IMR-90 (cell line): ENCODE data around the gene C15orf62. TPM values are rescaled to one million over a fixed set of nuclear protein-coding genes. Genes with fewer than 3 reads are reported as not detected.

Source experiments
- ATAC-seq: fragments of 200-7000 bp; cut with Tn5 transposase; 2 replicates; pipeline ENCODE4 v1.9.1; 2020; ENCODE audit warnings: low read depth, mild to moderate bottlenecking, moderate library complexity
- BruUV-seq: library from RNA; stranded (reverse); fragments of 400-500 nt; replicated peaks from 2 replicates; lab custom pipeline; 2021; lab: Mats Ljungman, UMichigan
- CTCF ChIA-PET: fragments of 300-600 bp; formaldehyde crosslinking; extraction: SDS; loops from one replicate; lab custom pipeline; 2021; ENCODE audit warnings: antibody characterized with exemption; lab: Yijun Ruan, JAX
- POLR2A ChIA-PET: fragments of 300-600 bp; sonication (Branson Sonifier 250); formaldehyde crosslinking; loops from one replicate; lab custom pipeline; 2022; ENCODE audit warnings: antibody characterized with exemption; ENCODE audit not compliant: unreplicated experiment; lab: Charles Lee
- DNase-seq: peaks from one replicate; pipeline ENCODE4 v3.0.0; 2013
- H2AFZ ChIP-seq: replicated peaks from 2 replicates; pipeline ENCODE3; 2013; ENCODE audit warnings: low read length, mild to moderate bottlenecking; ENCODE audit not compliant: poor library complexity
- H2AK5ac ChIP-seq: 2 replicates; pipeline ENCODE4 v1.6.1; 2013; ENCODE audit warnings: low read depth, low read length, inconsistent platforms
- H2AK9ac ChIP-seq: replicated peaks from 2 replicates; pipeline ENCODE3; 2013; ENCODE audit warnings: mild to moderate bottlenecking, low read depth, low read length, moderate library complexity; ENCODE audit not compliant: poor library complexity
- H2BK120ac ChIP-seq: 2 replicates; pipeline ENCODE4 v1.6.1; 2013; ENCODE audit warnings: low read depth, low read length, inconsistent platforms
- H2BK15ac ChIP-seq: 3 replicates; pipeline ENCODE4 v1.6.1; 2013; ENCODE audit warnings: low read depth, low read length, inconsistent platforms
- H2BK20ac ChIP-seq: 2 replicates; pipeline ENCODE4 v1.6.1; 2013; ENCODE audit warnings: low read depth, mild to moderate bottlenecking, inconsistent platforms, low read length, moderate library complexity
- H2BK5ac ChIP-seq: 2 replicates; pipeline ENCODE4 v1.6.1; 2013; ENCODE audit warnings: mild to moderate bottlenecking, low read depth, low read length, inconsistent platforms; ENCODE audit not compliant: poor library complexity, severe bottlenecking
- H3K14ac ChIP-seq: replicated peaks from 2 replicates; pipeline ENCODE4 v1.6.1; 2013; ENCODE audit warnings: low read depth, low read length, inconsistent platforms
- H3K18ac ChIP-seq: 2 replicates; pipeline ENCODE4 v1.6.1; 2013; ENCODE audit warnings: low read depth, low read length, control low read depth
- H3K23ac ChIP-seq: 2 replicates; pipeline ENCODE4 v1.6.1; 2013; ENCODE audit warnings: low read depth, low read length, inconsistent platforms
- H3K27ac ChIP-seq: 2 replicates; pipeline ENCODE4 v1.5.1; 2013; ENCODE audit warnings: mild to moderate bottlenecking, control low read depth, low read length; ENCODE audit not compliant: insufficient read depth
- H3K27me3 ChIP-seq: 2 replicates; pipeline ENCODE4 v1.6.1; 2013; ENCODE audit warnings: low read length; ENCODE audit not compliant: control insufficient read depth, insufficient read depth
- H3K36me3 ChIP-seq: 2 replicates; pipeline ENCODE4 v1.6.1; 2013; ENCODE audit warnings: low read length, mixed read lengths; ENCODE audit not compliant: control insufficient read depth, insufficient read depth
- H3K4ac ChIP-seq: 2 replicates; pipeline ENCODE4 v1.6.1; 2013; ENCODE audit warnings: low read depth, low read length, inconsistent platforms
- H3K4me1 ChIP-seq: 2 replicates; pipeline ENCODE4 v1.6.1; 2013; ENCODE audit warnings: low read length, mixed read lengths; ENCODE audit not compliant: control insufficient read depth, insufficient read depth
- H3K4me2 ChIP-seq: 2 replicates; pipeline ENCODE4 v1.6.1; 2013; ENCODE audit warnings: low read depth, mild to moderate bottlenecking, control low read depth, low read length, moderate library complexity
- H3K4me3 ChIP-seq: 2 replicates; pipeline ENCODE4 v1.5.1; 2013; ENCODE audit warnings: low read depth, mild to moderate bottlenecking, control low read depth, low read length, moderate library complexity; ENCODE audit not compliant: insufficient read depth
- H3K56ac ChIP-seq: 2 replicates; pipeline ENCODE4 v1.6.1; 2013; ENCODE audit warnings: low read length, inconsistent platforms; ENCODE audit not compliant: insufficient read depth; ENCODE audit errors: extremely low read depth
- H3K79me1 ChIP-seq, 2 experiments: 2 replicates each; pipeline ENCODE4 v1.6.1; 2013; ENCODE audit warnings: low read length in 2 of 2, inconsistent platforms in 1 of 2, low read depth in 1 of 2
- H3K9ac ChIP-seq: 2 replicates; pipeline ENCODE4 v1.6.1; 2013; ENCODE audit warnings: low read depth, low read length, control low read depth
- H3K9me1 ChIP-seq: 2 replicates; pipeline ENCODE4 v1.6.1; 2013; ENCODE audit warnings: low read length, inconsistent platforms; ENCODE audit not compliant: insufficient read depth
- H3K9me3 ChIP-seq: 2 replicates; pipeline ENCODE4 v1.6.1; 2013; ENCODE audit warnings: low read length; ENCODE audit not compliant: control insufficient read depth, insufficient read depth
- H4K20me1 ChIP-seq: 2 replicates; pipeline ENCODE4 v1.6.1; 2013; ENCODE audit warnings: low read length, inconsistent platforms; ENCODE audit not compliant: insufficient read depth
- H4K5ac ChIP-seq: 2 replicates; pipeline ENCODE4 v1.6.1; 2013; ENCODE audit warnings: mild to moderate bottlenecking, low read depth, low read length, control low read depth
- H4K8ac ChIP-seq, 2 experiments: 2 replicates each; pipeline ENCODE4 v1.6.1; 2013; ENCODE audit warnings: low read depth in 2 of 2, low read length in 2 of 2, control low read depth in 1 of 2, inconsistent platforms in 1 of 2
- H4K91ac ChIP-seq: 2 replicates; pipeline ENCODE4 v1.6.1; 2013; ENCODE audit warnings: low read depth, low read length, inconsistent platforms; ENCODE audit not compliant: insufficient read depth
- MXI1 ChIP-seq: IDR thresholded peaks from 2 replicates; pipeline ENCODE4 v1.6.1; 2012; ENCODE audit warnings: low read depth, mild to moderate bottlenecking, low read length, moderate library complexity, borderline replicate concordance
- NFE2L2 ChIP-seq: fragments of 150-350 bp; IDR thresholded peaks from 2 replicates; pipeline ENCODE4 v1.6.1; 2016; ENCODE audit warnings: low read depth, mild to moderate bottlenecking, low read length
- RFX5 ChIP-seq: IDR thresholded peaks from 2 replicates; pipeline ENCODE4 v1.8.0; 2012; ENCODE audit warnings: low read depth, mild to moderate bottlenecking, low read length, moderate library complexity
- SMC3 ChIP-seq: fragments of 150-350 bp; IDR thresholded peaks from 2 replicates; pipeline ENCODE4 v1.6.1; 2016; ENCODE audit warnings: low read depth, mild to moderate bottlenecking, antibody characterized with exemption, low read length, moderate library complexity
- WGBS, 2 experiments: methylation state at CpG; one replicate each; pipeline versions ENCODE4 v1.1.5 to v1.1.7; 2013; ENCODE audit warnings: missing lambda C conversion rate in 2 of 2; ENCODE audit not compliant: insufficient read length in 1 of 2; ENCODE audit errors: extremely low coverage in 2 of 2; 5-methylcytosine and 5-hydroxymethylcytosine counted together
- dilution Hi-C: fragments of 300-500 bp; cut with HindIII; formaldehyde crosslinking; loops from one replicate; pipeline ENCODE4 v1.14.3; 2018; ENCODE audit warnings: low sequenced_read_pairs; ENCODE audit not compliant: unreplicated experiment
- in situ Hi-C: fragments of 300-500 bp; cut with MboI; formaldehyde crosslinking; loops from 3 replicates; pipeline ENCODE4 v1.14.3; 2019; ENCODE audit warnings: low sequenced_read_pairs, inconsistent platforms, mixed read lengths
- intact Hi-C: fragments of 100-400 bp; cut with micrococcal nuclease; formaldehyde crosslinking; loops from 2 replicates; pipeline ENCODE4 v1.10.0; 2022
- polyA plus RNA-seq, 3 experiments: library from polyadenylated mRNA; depleted of rRNA; stranded (reverse); fragments of >200 nt; gene quantifications; 2 replicates each; pipeline ENCODE4 v1.2.3, GENCODE V29; 2012; ENCODE audit warnings: low replicate concordance in 1 of 3
- total RNA-seq: library from RNA; depleted of rRNA; stranded (reverse); fragments of >200 nt; gene quantifications from 2 replicates; pipeline ENCODE4 v1.2.3, GENCODE V29; 2012

C15orf62 gene
- total and polyA plus RNA-seq, 2 of the 4 experiments (the other 2 are of a cell fraction) = not detected

DNA sequence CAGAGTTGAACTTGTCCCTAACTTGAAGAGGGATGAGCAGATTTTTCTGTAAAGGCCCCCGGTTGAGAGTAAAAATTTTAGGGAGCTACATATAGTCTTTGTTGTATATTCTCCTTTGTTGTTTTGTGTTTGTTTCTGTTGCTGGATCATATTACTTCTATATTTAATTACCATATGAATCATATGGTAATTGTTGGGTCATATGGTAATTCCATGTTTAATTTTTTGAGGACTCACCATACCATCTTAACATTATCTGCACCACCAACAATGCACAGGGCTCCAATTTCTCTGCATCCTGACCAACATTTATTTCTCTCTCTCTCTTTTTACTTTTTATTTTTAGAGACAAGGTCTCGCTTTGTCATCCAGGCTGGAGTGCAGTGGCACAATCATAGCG lies 29.7 kb downstream of the C15orf62 start:
- no peak overlapping the region for H2BK120ac ChIP-seq
- no peak overlapping the region for H3K4ac ChIP-seq
- intact Hi-C loops = no loop called here
- in situ Hi-C loops = no loop called here
- DNase-seq = no peak
- no peak overlapping the region for H3K56ac ChIP-seq
- H3K14ac ChIP-seq = no peak overlapping the region
- H2BK15ac ChIP-seq = no peak overlapping the region
- no peak overlapping the region for H2BK5ac ChIP-seq
- H3K27me3 ChIP-seq = no peaks in the 10 kb centered on the region
- H3K18ac ChIP-seq = no peak overlapping the region
- peaks cover 3% of the 10 kb centered on the region; the same call in 1 of the 2 replicates for H4K20me1 ChIP-seq
- WGBS, 2 experiments = no CpG with 5 or more reads among the region's 3 CpGs
- no peak for ATAC-seq
- H3K36me3 ChIP-seq = peaks cover 2% of the 10 kb centered on the region
- ChIA-PET CTCF (no interaction called here), POLR2A (interaction anchor here (0.7 kb wide), 1 partner anchor 74 kb away, joined by 3 read pairs; no protein-coding TSS in a partner anchor)
- no peak overlapping the region for H3K9ac ChIP-seq
- no peak overlapping the region for H2AK5ac ChIP-seq
- no peak overlapping the region for H2AK9ac ChIP-seq
- dilution Hi-C loops = no loop called here
- no peak overlapping the region for H3K23ac ChIP-seq
- no peak for TF ChIP-seq RFX5
- no peak for TF ChIP-seq NFE2L2
- TF ChIP-seq SMC3 = no peak
- TF ChIP-seq MXI1 = no peak
- H3K9me1 ChIP-seq = peaks cover 6% of the 10 kb centered on the region; the same call in 1 of the 2 replicates
- no peak overlapping the region for H2BK20ac ChIP-seq
- H3K4me2 ChIP-seq = no peak overlapping the region
- H3K4me3 ChIP-seq = no peak overlapping the region
- H3K9me3 ChIP-seq = no peaks in the 10 kb centered on the region
- H2AFZ ChIP-seq = no peak overlapping the region
- no peak overlapping the region for H4K8ac ChIP-seq
- no TSS peak for BruUV-seq
- no peak overlapping the region for H3K27ac ChIP-seq
- H3K79me1 ChIP-seq = peaks cover 36 to 61% of the 10 kb centered on the region in 2 experiments
- no peak overlapping the region for H4K5ac ChIP-seq
- no peak overlapping the region for H4K91ac ChIP-seq
- H3K4me1 ChIP-seq = 0 out of 2 replicates have a peak, but pooled peaks cover 1% of the 10 kb centered on the region
